ENCODE data around the gene SH2D1A. TPM values are rescaled to one million over a fixed set of nuclear protein-coding genes. Genes with fewer than 3 reads are reported as not detected.

SH2D1A gene
- total RNA-seq, 2 experiments from 2014 or later: 47.0 to 61.8 TPM

- peaks cover 36% of the 10 kb centered on the region for H3K36me3 Mint-ChIP-seq
- no peaks in the 10 kb centered on the region for H3K27me3 Mint-ChIP-seq
- peaks cover 31% of the 10 kb centered on the region for H3K4me1 Mint-ChIP-seq
- no peaks in the 10 kb centered on the region for H3K9me3 Mint-ChIP-seq (ENCODE audit: low read depth)
- no peak overlapping the region for H3K27ac Mint-ChIP-seq
- ATAC-seq (no peak), DNase-seq (no peak)
- no peak overlapping the region for H3K4me3 Mint-ChIP-seq
- CTCF ChIA-PET: no interaction called here
Observed at GRCh38 chrX:124373348-124373747, 27.0 kb downstream of the SH2D1A start.

DNA sequence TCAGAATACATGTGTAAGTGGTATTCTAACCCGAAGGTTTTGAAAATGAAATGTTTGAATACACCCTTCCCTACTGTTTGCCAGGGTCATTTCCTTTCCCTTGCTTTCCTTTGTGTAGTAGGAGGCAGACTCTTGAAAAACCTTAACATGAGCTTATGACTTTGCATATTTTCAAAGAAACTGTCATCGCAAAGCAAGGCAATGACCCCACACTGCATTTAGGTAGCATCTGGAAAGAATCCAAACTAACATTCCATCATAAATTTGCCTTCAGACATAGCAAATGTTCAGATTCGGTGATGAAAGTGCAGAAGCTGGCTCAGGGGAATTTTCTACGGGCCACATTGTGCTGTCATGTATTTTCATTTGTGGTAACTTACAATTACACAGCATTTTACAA lies 32.3 kb downstream of the SH2D1A start:
- no peak for DNase-seq
- CTCF ChIA-PET: no interaction called here
- no peaks in the 10 kb centered on the region for H3K27me3 Mint-ChIP-seq
- ATAC-seq: no peak
- H3K4me3 Mint-ChIP-seq: no peak overlapping the region
- H3K36me3 Mint-ChIP-seq: peaks cover 24% of the 10 kb centered on the region
- peaks cover 14% of the 10 kb centered on the region for H3K4me1 Mint-ChIP-seq
- H3K27ac Mint-ChIP-seq: no peak overlapping the region
- no peaks in the 10 kb centered on the region for H3K9me3 Mint-ChIP-seq (ENCODE audit: low read depth)

GRCh38 chrX:124383354-124383753 lies 37.0 kb downstream of the SH2D1A start:
- H3K27ac Mint-ChIP-seq: peak overlapping the region; percentile 32
- no peak for ATAC-seq

GRCh38 chrX:124386401-124386800 lies 40.0 kb downstream of the SH2D1A start:
- H3K4me3 Mint-ChIP-seq: no peak overlapping the region
- H3K36me3 Mint-ChIP-seq: peaks cover 19% of the 10 kb centered on the region
- ATAC-seq (no peak), DNase-seq (no peak)
- H3K27ac Mint-ChIP-seq: no peak overlapping the region
- no peaks in the 10 kb centered on the region for H3K27me3 Mint-ChIP-seq
- no peaks in the 10 kb centered on the region for H3K4me1 Mint-ChIP-seq
- H3K9me3 Mint-ChIP-seq (ENCODE audit: low read depth): no peaks in the 10 kb centered on the region
- CTCF ChIA-PET: interaction anchor here (1.6 kb wide), 1 partner anchor 14 kb away, joined by 3 read pairs; no protein-coding TSS in a partner anchor

More at GRCh38 chrX:124383354-124383753, 37.0 kb downstream of the SH2D1A start:
- H3K27me3 Mint-ChIP-seq: no peaks in the 10 kb centered on the region
- CTCF ChIA-PET: interaction anchor here (1.6 kb wide), 1 partner anchor 10 kb away, joined by 3 read pairs; no protein-coding TSS in a partner anchor
- H3K9me3 Mint-ChIP-seq (ENCODE audit: low read depth): no peaks in the 10 kb centered on the region
- no peak overlapping the region for H3K4me3 Mint-ChIP-seq
- no peak for DNase-seq
- H3K4me1 Mint-ChIP-seq: peaks cover 2% of the 10 kb centered on the region
- H3K36me3 Mint-ChIP-seq: peaks cover 23% of the 10 kb centered on the region

DNA sequence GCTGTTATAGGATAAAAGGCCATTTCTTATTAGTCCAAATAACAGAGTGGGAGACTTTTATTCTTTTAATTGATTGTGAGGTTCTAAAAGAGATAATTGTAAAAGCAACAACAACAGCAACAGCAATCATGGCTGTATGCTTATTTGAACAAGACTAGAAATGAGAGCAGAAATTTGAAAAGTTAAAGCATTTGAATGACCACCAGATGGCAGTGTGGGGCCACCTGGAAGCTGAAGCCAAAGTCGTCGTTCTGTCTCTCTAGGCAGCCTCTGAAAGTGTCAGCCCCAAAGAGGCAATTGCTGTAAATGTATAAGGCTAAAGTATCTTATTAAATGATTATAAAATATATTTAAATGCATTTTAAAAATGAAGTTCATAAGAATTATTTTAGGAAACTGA lies 42.2 kb downstream of the SH2D1A start:
- CTCF ChIA-PET: interaction anchor here (0.6 to 1.8 kb wide), 4 partner anchors 17 to 504 kb away, joined by 3 to 5 read pairs (median 4); no protein-coding TSS in a partner anchor
- Mint-ChIP-seq H3K9me3 (ENCODE audit: low read depth) (no peaks in the 10 kb centered on the region), H3K27ac (no peak overlapping the region), H3K4me3 (no peak overlapping the region), H3K27me3 (no peaks in the 10 kb centered on the region), H3K36me3 (peaks cover 17% of the 10 kb centered on the region), H3K4me1 (peaks cover 9% of the 10 kb centered on the region)
- DNase-seq (peak; percentile 55), ATAC-seq (peak; percentile 49)

GRCh38 chrX:124392794-124393193 lies 46.4 kb downstream of the SH2D1A start:
- CTCF ChIA-PET: no interaction called here
- DNase-seq (no peak), ATAC-seq (no peak)
- Mint-ChIP-seq H3K4me3 (no peak overlapping the region), H3K4me1 (peaks cover 30% of the 10 kb centered on the region), H3K36me3 (peaks cover 6% of the 10 kb centered on the region), H3K27me3 (no peaks in the 10 kb centered on the region), H3K9me3 (ENCODE audit: low read depth) (no peaks in the 10 kb centered on the region), H3K27ac (no peak overlapping the region)

DNA sequence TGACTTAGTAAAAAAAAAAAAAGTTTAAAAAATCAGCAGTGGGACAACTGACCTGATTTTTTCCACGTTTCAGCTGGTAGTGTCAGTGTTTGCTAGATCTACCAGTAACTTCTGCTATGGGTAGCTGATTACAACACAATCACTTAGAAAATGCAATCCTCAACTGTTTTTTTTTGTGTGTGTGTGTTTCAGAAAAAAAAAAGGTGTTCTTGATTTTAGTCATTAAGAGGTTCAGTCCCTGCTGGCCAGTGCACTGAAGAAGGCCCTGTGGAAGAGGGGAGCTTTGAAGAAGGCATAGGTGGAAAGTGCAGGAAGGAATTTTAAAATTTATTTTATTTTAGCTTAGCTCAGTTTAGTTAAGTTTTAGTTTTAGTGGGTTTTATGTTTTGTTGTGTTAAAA lies 46.9 kb downstream of the SH2D1A start:
- Mint-ChIP-seq H3K27ac (no peak overlapping the region), H3K9me3 (ENCODE audit: low read depth) (no peaks in the 10 kb centered on the region), H3K36me3 (peaks cover 6% of the 10 kb centered on the region), H3K4me3 (no peak overlapping the region), H3K4me1 (peaks cover 30% of the 10 kb centered on the region), H3K27me3 (no peaks in the 10 kb centered on the region)
- ATAC-seq (peak; percentile 22), DNase-seq (no peak)
- CTCF ChIA-PET: interaction anchor here (1.0 to 1.2 kb wide), 2 partner anchors 10 to 26 kb away, joined by 3 read pairs; no protein-coding TSS in a partner anchor

DNA sequence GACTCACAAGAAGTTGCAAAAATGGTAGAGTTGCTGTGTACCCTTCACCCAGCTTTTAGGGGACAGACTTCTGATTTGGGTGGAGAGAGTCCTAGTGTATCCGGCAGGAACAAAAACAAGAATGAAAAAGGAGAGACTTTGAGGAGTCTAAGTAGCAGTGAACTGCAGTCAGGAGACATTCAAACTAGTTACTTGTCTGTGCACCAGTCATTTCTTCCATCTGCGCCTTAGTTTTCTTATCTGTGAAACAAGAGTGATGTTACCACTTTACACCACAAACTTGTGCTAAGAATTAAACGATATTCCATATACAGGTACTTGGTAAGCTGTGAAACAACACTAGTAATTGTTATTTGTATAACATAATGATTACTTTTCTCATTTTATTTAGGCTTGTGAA lies 47.3 kb downstream of the SH2D1A start:
- H3K27me3 Mint-ChIP-seq: no peaks in the 10 kb centered on the region
- peaks cover 6% of the 10 kb centered on the region for H3K36me3 Mint-ChIP-seq
- CTCF ChIA-PET: interaction anchor here (1.0 to 1.7 kb wide), 3 partner anchors 10 to 25 kb away, joined by 3 read pairs; no protein-coding TSS in a partner anchor
- peaks cover 30% of the 10 kb centered on the region for H3K4me1 Mint-ChIP-seq
- no peak for ATAC-seq
- H3K27ac Mint-ChIP-seq: no peak overlapping the region
- DNase-seq: no peak
- H3K4me3 Mint-ChIP-seq: no peak overlapping the region
- no peaks in the 10 kb centered on the region for H3K9me3 Mint-ChIP-seq (ENCODE audit: low read depth)

- ATAC-seq: peak; percentile 59
- CTCF ChIA-PET: interaction anchor here (1.7 kb wide), 1 partner anchor 9 kb away, joined by 3 read pairs; no protein-coding TSS in a partner anchor
- Mint-ChIP-seq H3K9me3 (ENCODE audit: low read depth) (no peaks in the 10 kb centered on the region), H3K4me3 (peak overlapping the region; percentile 43), H3K27me3 (no peaks in the 10 kb centered on the region), H3K4me1 (peaks cover 30% of the 10 kb centered on the region), H3K36me3 (peaks cover 6% of the 10 kb centered on the region), H3K27ac (peak overlapping the region; percentile 56)
- no peak for DNase-seq
Observed at GRCh38 chrX:124395145-124395880, 49.0 kb downstream of the SH2D1A start.

GRCh38 chrX:124401696-124402095 lies 55.3 kb downstream of the SH2D1A start:
- H3K9me3 Mint-ChIP-seq (ENCODE audit: low read depth): no peaks in the 10 kb centered on the region
- no peak for ATAC-seq
- H3K36me3 Mint-ChIP-seq: no peaks in the 10 kb centered on the region
- H3K4me3 Mint-ChIP-seq: no peak overlapping the region
- H3K27me3 Mint-ChIP-seq: no peaks in the 10 kb centered on the region
- no peak overlapping the region for H3K27ac Mint-ChIP-seq
- CTCF ChIA-PET: interaction anchor here (0.9 kb wide), 1 partner anchor 729 kb away, joined by 3 read pairs; no protein-coding TSS in a partner anchor
- DNase-seq: no peak
- peaks cover 4% of the 10 kb centered on the region for H3K4me1 Mint-ChIP-seq

DNA sequence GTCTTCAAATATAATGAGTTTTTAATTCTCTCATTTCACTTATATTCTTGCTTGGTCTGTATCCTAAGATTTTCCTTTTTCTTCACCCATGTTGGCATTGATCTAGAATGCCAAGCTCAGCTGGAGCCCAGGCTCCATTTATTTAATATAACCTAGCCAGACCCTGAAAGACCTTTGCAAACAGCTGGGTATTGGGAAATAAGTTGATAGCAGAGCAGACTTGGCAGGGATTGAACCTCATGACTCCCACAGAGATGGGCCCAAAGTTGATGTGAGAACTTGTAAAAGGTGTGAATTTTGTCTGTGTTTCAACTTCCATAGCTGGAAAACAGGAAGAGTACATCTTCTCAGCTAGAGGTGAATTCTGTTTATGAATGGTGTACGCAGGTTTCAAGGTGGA lies 59.5 kb downstream of the SH2D1A start:
- Mint-ChIP-seq H3K4me1 (peaks cover 4% of the 10 kb centered on the region), H3K27ac (no peak overlapping the region), H3K4me3 (no peak overlapping the region), H3K27me3 (no peaks in the 10 kb centered on the region), H3K36me3 (no peaks in the 10 kb centered on the region), H3K9me3 (ENCODE audit: low read depth) (no peaks in the 10 kb centered on the region)
- CTCF ChIA-PET: interaction anchor here (0.7 to 3.2 kb wide), 4 partner anchors 18 to 1292 kb away, joined by 3 to 22 read pairs (median 4); no protein-coding TSS in a partner anchor
- no peak for DNase-seq
- ATAC-seq: no peak

DNA sequence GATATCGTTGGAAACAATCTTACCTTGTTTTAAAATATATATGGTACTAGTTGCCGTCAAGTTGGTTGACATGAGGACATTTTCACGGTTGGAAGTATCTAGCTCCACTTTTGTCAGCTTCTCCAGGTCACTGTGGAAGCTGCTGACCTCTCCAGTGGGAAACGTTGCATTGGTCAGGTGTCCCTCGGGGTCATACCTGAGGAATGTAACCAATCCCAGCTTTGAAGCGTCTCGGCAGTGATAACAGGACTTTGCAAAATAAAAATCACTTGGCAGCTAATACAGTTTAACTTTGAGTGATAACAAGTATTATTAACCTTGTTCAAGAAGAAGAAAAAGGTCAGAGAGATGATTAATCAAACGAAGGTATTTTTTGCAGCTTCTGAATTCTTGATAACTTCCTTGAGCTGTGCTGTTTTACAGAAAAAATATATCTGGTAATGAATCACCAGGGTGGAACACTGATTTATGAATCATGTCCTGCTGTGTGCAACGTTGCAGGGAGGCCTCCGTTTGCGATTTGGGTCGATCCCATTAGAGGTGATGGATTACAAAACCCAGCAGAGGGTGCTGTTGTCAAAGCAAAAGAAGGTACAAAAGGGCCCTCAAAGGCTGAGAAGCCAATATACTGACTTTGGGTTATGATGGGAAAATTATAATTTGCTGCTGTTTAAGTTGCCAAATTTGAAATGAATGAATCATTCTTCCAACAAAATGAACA lies 60.1 kb downstream of the SH2D1A start:
- Mint-ChIP-seq H3K4me1 (peaks cover 4% of the 10 kb centered on the region), H3K27ac (no peak overlapping the region), H3K27me3 (no peaks in the 10 kb centered on the region), H3K9me3 (ENCODE audit: low read depth) (no peaks in the 10 kb centered on the region), H3K36me3 (no peaks in the 10 kb centered on the region), H3K4me3 (no peak overlapping the region)
- CTCF ChIA-PET: interaction anchor here (0.7 to 3.2 kb wide), 4 partner anchors 19 to 1291 kb away, joined by 3 to 22 read pairs (median 4); no protein-coding TSS in a partner anchor
- DNase-seq (peak; percentile 68), ATAC-seq (peak; percentile 83)

DNA sequence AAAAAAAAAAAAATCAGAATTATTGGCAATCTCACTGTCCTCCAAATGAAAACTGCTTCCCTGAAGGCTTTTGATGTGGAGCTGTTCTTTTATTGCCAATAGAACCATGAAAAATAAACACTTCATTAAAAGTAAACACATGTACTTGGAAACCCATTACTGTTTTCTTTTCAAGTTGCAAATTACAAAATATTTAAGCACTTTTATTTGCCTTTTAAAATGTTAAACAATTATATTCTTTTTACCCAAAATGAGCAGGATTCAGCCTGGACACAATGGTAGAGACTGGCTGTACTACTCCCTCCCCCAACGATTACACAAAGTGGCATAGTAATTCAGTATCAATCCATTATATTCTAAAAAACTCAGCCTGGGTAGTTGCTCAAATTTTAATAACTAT lies 60.9 kb downstream of the SH2D1A start:
- CTCF ChIA-PET: interaction anchor here (0.7 to 3.2 kb wide), 2 partner anchors 316 to 725 kb away, joined by 3 to 22 read pairs; no protein-coding TSS in a partner anchor
- DNase-seq: no peak
- Mint-ChIP-seq H3K27ac (no peak overlapping the region), H3K27me3 (no peaks in the 10 kb centered on the region), H3K4me3 (no peak overlapping the region), H3K4me1 (peaks cover 4% of the 10 kb centered on the region), H3K9me3 (ENCODE audit: low read depth) (no peaks in the 10 kb centered on the region), H3K36me3 (no peaks in the 10 kb centered on the region)
- no peak for ATAC-seq
